GM10266 (cell line): ENCODE data around the gene NR1D2.

ENCODE experiments used
- DNase-seq: peaks from one replicate; pipeline ENCODE4 v3.0.0; 2012; ENCODE audit errors: extremely low spot score
- CTCF ChIP-seq: IDR thresholded peaks from 2 replicates; pipeline ENCODE4 v1.5.1; 2012; ENCODE audit warnings: mild to moderate bottlenecking, low read depth; ENCODE audit not compliant: control insufficient read depth, insufficient read depth; ENCODE audit errors: missing control alignments

NR1D2 gene

DNA sequence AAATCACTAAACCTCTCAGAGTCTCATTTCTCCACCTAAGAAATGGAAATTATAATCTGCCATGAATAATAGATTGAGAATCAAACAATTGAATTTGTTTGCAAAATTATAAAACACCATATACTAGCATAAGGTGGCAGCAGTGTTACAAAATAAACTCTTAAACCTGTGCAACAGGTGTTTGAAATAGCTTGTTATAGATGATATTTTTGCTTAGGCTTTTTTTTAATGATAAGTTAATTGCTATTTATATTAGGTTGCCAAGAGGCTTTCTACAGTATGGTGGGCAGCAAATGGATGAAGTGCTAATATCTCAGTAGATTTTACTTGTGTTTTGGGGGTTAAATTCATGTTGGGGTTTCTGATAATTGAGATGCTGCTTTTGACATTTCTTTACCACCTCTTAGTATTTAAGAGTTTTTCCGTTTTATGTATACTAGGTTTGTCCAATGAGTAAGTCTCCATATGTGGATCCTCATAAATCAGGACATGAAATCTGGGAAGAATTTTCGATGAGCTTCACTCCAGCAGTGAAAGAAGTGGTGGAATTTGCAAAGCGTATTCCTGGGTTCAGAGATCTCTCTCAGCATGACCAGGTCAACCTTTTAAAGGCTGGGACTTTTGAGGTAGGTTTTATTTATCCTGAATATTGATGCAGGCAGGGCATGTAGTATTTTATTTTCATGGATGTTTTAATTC is 19.6 kb downstream of the NR1D2 start:
- no peak for TF ChIP-seq CTCF
- DNase-seq = no peak

- DNase-seq = no peak
Measured at GRCh38 chr3:23966328-23966727, 21.2 kb downstream of the NR1D2 start.

DNA sequence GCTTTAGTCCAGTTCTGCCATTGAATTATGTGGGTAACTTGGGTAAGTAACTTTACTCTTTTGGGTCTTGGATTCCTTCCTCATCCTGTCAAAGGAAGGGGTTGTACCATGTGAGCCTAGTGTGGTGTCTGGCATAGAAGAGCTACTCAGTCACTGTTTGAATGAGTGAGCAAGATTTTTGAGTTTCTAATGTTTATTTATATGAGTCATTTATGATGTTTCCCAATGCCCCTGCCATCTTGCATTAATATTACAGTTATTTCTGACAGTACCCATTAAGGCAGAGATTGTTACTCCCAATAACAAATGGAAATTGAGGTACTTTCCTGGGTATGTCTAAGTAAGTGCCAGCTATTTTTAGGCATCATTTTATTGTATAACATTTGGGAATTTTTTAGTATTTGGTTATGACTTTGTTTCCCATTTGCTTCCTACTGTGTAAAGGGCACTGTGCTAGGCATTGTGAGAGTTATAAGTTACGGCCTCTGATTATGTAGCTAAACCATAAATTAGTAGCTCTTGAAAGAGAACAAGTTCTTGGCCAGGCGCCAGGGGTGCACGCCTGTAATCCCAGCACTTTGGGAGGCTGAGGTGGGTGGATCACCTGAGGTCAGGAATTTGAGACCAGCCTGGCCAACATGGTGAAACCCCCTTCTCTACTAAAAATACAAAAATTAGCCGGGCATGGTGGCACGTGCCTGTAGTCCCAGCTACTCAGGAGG is 23.5 kb downstream of the NR1D2 start:
- DNase-seq = no peak

More at GRCh38 chr3:23966328-23966727, 21.2 kb downstream of the NR1D2 start:
- TF ChIP-seq CTCF = no peak

DNA sequence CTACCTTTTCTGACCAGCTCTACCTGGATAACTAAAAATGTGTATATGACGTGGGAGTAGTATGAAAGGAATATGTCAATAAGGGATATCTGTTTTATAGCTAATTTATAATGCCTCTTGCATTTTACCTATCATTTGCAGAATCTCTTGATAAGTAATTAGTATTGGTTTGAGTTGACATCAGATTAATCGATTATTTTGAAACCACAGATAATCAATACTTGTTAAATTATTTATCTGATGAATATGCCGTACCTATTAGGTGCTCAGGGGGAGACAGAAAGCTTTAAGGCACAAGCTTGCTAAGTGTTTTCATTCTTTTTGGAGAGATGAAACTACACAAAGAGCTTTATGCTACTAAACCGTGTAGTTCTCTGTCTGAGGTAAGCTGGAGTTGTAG is 24.3 kb downstream of the NR1D2 start:
- DNase-seq = no peak
- no peak for TF ChIP-seq CTCF

More for the DNA sequence above, 23.5 kb downstream of the NR1D2 start:
- no peak for TF ChIP-seq CTCF

DNA sequence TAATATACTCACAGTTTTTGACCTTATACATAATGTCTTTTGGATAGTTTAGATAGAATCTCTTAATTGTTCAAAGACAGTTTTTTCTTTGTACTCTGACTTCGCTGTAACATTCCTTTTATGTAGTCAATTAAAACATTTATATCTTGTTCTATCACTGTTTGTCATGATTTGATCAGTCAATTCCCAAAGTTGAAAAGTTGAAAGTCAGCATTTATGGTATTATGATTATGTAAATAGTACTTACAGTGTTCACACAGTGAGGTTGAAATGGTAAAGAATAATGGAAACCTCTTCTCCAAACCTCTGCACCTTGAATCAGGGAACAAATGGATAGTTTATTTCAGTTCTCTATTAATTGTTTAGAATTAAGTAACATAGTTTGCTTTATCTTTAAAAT is 26.6 kb downstream of the NR1D2 start:
- TF ChIP-seq CTCF = no peak
- DNase-seq = no peak

DNA sequence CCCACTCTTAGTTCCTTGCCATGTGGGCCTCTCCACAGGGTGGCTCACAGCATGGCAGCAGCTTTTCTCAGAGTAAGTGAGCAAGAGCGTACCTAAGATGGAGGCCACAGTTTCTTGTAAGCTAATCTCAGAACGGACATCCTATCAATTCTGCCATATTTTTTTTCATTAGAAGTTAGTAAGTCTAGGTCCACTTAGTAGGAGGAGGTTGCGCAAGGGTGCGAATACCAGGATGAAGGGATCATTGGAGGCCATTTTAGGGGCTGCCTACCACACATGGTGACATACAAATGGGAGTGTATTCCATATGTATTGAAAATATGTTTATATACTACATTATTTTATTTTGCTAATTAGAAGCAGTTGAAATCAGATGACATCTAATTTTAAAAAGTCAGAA is 31.5 kb downstream of the NR1D2 start:
- TF ChIP-seq CTCF = no peak
- DNase-seq = no peak

- TF ChIP-seq CTCF = no peak
- no peak for DNase-seq
Measured at GRCh38 chr3:23979569-23979968, 34.5 kb downstream of the NR1D2 start.
